ENCODE data around the gene KCNK13.

Gene KCNK13

GRCh38 chr14:90168425-90169105 is 106.8 kb downstream of the KCNK13 start:
- TF ChIP-seq, protein P1, sequence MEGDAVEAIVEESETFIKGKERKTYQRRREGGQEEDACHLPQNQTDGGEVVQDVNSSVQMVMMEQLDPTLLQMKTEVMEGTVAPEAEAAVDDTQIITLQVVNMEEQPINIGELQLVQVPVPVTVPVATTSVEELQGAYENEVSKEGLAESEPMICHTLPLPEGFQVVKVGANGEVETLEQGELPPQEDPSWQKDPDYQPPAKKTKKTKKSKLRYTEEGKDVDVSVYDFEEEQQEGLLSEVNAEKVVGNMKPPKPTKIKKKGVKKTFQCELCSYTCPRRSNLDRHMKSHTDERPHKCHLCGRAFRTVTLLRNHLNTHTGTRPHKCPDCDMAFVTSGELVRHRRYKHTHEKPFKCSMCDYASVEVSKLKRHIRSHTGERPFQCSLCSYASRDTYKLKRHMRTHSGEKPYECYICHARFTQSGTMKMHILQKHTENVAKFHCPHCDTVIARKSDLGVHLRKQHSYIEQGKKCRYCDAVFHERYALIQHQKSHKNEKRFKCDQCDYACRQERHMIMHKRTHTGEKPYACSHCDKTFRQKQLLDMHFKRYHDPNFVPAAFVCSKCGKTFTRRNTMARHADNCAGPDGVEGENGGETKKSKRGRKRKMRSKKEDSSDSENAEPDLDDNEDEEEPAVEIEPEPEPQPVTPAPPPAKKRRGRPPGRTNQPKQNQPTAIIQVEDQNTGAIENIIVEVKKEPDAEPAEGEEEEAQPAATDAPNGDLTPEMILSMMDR (IDR thresholded peaks at IDR 0.05; ENCODE audit: low read depth, low read length, missing control alignments), result no peak
- H3K4me3 ChIP-seq (ENCODE audit: low read depth, low read length), result no peak overlapping the region
- DNase-seq (ENCODE audit: low read depth), result no peak

GRCh38 chr14:90175631-90176030 is 113.8 kb downstream of the KCNK13 start:
- H3K4me3 ChIP-seq (ENCODE audit: low read depth, low read length), result no peak overlapping the region
- TF ChIP-seq, protein P1 (IDR thresholded peaks at IDR 0.05; ENCODE audit: low read depth, low read length, missing control alignments), result no peak
- DNase-seq (ENCODE audit: low read depth), result no peak

DNA sequence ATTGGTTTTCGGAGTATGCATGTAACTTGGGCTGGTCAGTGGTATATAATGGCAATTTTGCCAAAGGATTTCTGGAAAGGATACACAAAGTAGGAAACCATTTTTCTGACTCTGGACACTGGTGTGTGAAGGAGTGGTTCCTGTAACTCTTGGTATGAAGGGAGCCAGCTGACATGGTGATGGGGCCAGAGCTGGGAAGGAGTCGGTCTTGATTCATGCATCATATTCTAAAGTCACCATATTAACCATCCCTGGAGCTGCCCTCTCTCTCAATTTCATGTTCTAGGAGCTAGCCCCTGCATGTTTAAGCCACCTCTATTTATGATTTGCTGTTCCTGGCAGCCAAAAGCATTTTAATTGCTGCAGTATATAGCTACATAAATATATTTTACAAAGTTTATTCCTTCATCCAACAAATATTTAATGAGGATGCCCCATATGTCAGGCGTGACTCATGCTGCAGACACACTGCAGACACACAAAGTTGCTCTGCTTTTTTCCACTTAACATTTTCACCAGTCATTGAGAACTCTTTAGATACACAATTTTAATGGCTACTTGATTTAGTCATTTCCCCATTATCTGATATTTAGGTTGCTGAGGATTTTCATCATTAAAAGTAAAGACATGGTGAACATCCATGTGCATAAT is 115.9 kb downstream of the KCNK13 start:
- no peak for DNase-seq (ENCODE audit: low read depth)
- TF ChIP-seq, protein P1 (IDR thresholded peaks at IDR 0.05; ENCODE audit: low read depth, low read length, missing control alignments), result no peak
- H3K4me3 ChIP-seq (ENCODE audit: low read depth, low read length), result no peak overlapping the region

- H3K4me3 ChIP-seq (ENCODE audit: low read depth, low read length), result no peak overlapping the region
- TF ChIP-seq, protein P1 (IDR thresholded peaks at IDR 0.05; ENCODE audit: low read depth, low read length, missing control alignments), result no peak
- DNase-seq (ENCODE audit: low read depth), result no peak
Measured at GRCh38 chr14:90179357-90179756, 117.6 kb downstream of the KCNK13 start.

- TF ChIP-seq, protein P1 (IDR thresholded peaks at IDR 0.05; ENCODE audit: low read depth, low read length, missing control alignments), result no peak
- no peak overlapping the region for H3K4me3 ChIP-seq (ENCODE audit: low read depth, low read length)
- no peak for DNase-seq (ENCODE audit: low read depth)
Measured at GRCh38 chr14:90179809-90180779, 118.3 kb downstream of the KCNK13 start.

GRCh38 chr14:90184094-90184493 is 122.3 kb downstream of the KCNK13 start:
- DNase-seq (ENCODE audit: low read depth), result no peak
- TF ChIP-seq, protein P1 (IDR thresholded peaks at IDR 0.05; ENCODE audit: low read depth, low read length, missing control alignments), result no peak
- no peak overlapping the region for H3K4me3 ChIP-seq (ENCODE audit: low read depth, low read length)

Data from GM12864 (cell line).